GM06990 (cell line): ENCODE data around the gene CAPN13.

Experiments
- DNase-seq: peaks from one replicate; pipeline ENCODE4 v3.0.0-alpha.2; 2011; ENCODE audit not compliant: insufficient read length; ENCODE audit errors: extremely low read depth
- H3K27me3 ChIP-seq: replicated peaks from 2 replicates; pipeline ENCODE4 v1.6.0; 2011; ENCODE audit warnings: low read length; ENCODE audit not compliant: control insufficient read depth, insufficient read depth
- H3K36me3 ChIP-seq: 2 replicates; pipeline ENCODE4 v1.5.1; 2011; ENCODE audit warnings: low read length; ENCODE audit not compliant: control insufficient read depth, insufficient read depth
- H3K4me3 ChIP-seq: replicated peaks from 2 replicates; pipeline ENCODE4 v1.5.1; 2011; ENCODE audit warnings: low read depth, mild to moderate bottlenecking, control low read depth, low read length
- CTCF ChIP-seq: IDR thresholded peaks from 2 replicates; pipeline ENCODE4 v1.5.1; 2011; ENCODE audit warnings: low read length, control low read depth, mild to moderate bottlenecking, inconsistent platforms; ENCODE audit not compliant: insufficient read depth, poor library complexity, severe bottlenecking

CAPN13 gene

GRCh38 chr2:30756051-30756719, 51.1 kb downstream of the CAPN13 start:
- no peak for TF ChIP-seq CTCF
- no peak overlapping the region for H3K4me3 ChIP-seq
- no peaks in the 10 kb centered on the region; the same call in 1 of the 2 replicates for H3K27me3 ChIP-seq
- no peaks in the 10 kb centered on the region for H3K36me3 ChIP-seq
- no peak for DNase-seq

- no peak for TF ChIP-seq CTCF
- no peak for DNase-seq
- no peaks in the 10 kb centered on the region for H3K36me3 ChIP-seq
- no peak overlapping the region for H3K4me3 ChIP-seq
- H3K27me3 ChIP-seq, result no peaks in the 10 kb centered on the region; the same call in 1 of the 2 replicates
These were observed 53.6 kb downstream of the CAPN13 start for GRCh38 chr2:30753630-30754029.

GRCh38 chr2:30752811-30753210, 54.4 kb downstream of the CAPN13 start:
- no peaks in the 10 kb centered on the region for H3K36me3 ChIP-seq
- no peaks in the 10 kb centered on the region for H3K27me3 ChIP-seq
- H3K4me3 ChIP-seq, result no peak overlapping the region
- no peak for DNase-seq
- TF ChIP-seq CTCF, result no peak

- H3K27me3 ChIP-seq, result no peaks in the 10 kb centered on the region
- no peak overlapping the region for H3K4me3 ChIP-seq
- no peak for TF ChIP-seq CTCF
- DNase-seq, result no peak
- no peaks in the 10 kb centered on the region for H3K36me3 ChIP-seq
These were observed 60.0 kb downstream of the CAPN13 start for GRCh38 chr2:30747206-30747605.

- no peak for DNase-seq
- no peak for TF ChIP-seq CTCF
These were observed 62.4 kb downstream of the CAPN13 start for GRCh38 chr2:30744823-30745222.

GRCh38 chr2:30741576-30741975, 65.7 kb downstream of the CAPN13 start:
- TF ChIP-seq CTCF, result no peak
- H3K36me3 ChIP-seq, result no peaks in the 10 kb centered on the region
- DNase-seq, result no peak
- no peaks in the 10 kb centered on the region; the same call in none of the 2 replicates for H3K27me3 ChIP-seq
- no peak overlapping the region for H3K4me3 ChIP-seq

More at GRCh38 chr2:30744823-30745222, 62.4 kb downstream of the CAPN13 start:
- no peak overlapping the region for H3K4me3 ChIP-seq
- H3K27me3 ChIP-seq, result no peaks in the 10 kb centered on the region; the same call in 1 of the 2 replicates
- no peaks in the 10 kb centered on the region for H3K36me3 ChIP-seq
